NT2/D1 (cell line): ENCODE results near the gene IQGAP3.

Experiments used
- SUZ12 ChIP-seq: IDR thresholded peaks from 2 replicates; pipeline ENCODE4 v1.6.1; 2011; ENCODE audit not compliant: insufficient read length, insufficient read depth; ENCODE audit errors: extremely low read depth
- YY1 ChIP-seq: IDR thresholded peaks from 2 replicates; pipeline ENCODE4 v1.6.1; 2011; ENCODE audit not compliant: insufficient read length, insufficient read depth
- ZNF274 ChIP-seq: IDR thresholded peaks from 2 replicates; pipeline ENCODE4 v1.6.1; 2011; ENCODE audit warnings: mild to moderate bottlenecking, low read depth, low read length

GRCh38 chr1:156516821-156517220, 55.5 kb downstream of the IQGAP3 start:
- TF ChIP-seq YY1: no peak
- TF ChIP-seq SUZ12: no peak
- no peak for TF ChIP-seq ZNF274
